Uterus (tissue), 2 donors: ENCODE measurements around the gene TLE2.

Experiments
- POLR2A ChIP-seq, 2 donors: fragments of 450-650 bp; IDR thresholded peaks; one replicate each; pipeline ENCODE4 v1.6.1; 2016; ENCODE audit warnings: antibody characterized with exemption in 2 of 2, mild to moderate bottlenecking in 1 of 2, moderate library complexity in 1 of 2
- TF ChIP-seq, protein P1 (sequence below), 4 experiments: fragments of 200-600 bp in 2 of 4; fragments of 450-650 bp in 2 of 4; sonication (generic) in 2 of 4; IDR thresholded peaks; one replicate each; pipeline ENCODE4 v1.5.1; 2016 to 2019; ENCODE audit warnings: antibody characterized with exemption in 4 of 4, mild to moderate bottlenecking in 2 of 4, moderate library complexity in 1 of 4

DNA sequence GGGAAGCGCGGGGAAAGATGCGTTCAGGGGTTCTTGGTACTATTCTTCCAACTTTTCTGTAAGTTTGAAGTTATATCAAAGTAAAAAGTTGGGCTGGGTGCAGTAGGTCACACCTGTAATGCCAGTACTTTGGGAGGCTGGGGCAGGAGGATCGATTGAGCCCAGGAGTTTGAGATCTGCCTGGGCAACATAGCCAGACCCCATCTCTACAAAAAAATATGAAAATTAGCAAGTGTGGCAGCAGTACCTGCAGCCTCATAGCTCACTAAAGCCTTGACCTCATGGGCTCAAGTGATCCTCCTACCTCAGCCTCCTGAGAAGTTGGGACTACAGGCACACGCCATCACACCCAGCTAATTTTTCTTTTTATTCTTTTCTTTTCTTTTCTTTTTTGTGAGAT is 71.9 kb downstream of the TLE2 start:
- TF ChIP-seq, protein P1, sequence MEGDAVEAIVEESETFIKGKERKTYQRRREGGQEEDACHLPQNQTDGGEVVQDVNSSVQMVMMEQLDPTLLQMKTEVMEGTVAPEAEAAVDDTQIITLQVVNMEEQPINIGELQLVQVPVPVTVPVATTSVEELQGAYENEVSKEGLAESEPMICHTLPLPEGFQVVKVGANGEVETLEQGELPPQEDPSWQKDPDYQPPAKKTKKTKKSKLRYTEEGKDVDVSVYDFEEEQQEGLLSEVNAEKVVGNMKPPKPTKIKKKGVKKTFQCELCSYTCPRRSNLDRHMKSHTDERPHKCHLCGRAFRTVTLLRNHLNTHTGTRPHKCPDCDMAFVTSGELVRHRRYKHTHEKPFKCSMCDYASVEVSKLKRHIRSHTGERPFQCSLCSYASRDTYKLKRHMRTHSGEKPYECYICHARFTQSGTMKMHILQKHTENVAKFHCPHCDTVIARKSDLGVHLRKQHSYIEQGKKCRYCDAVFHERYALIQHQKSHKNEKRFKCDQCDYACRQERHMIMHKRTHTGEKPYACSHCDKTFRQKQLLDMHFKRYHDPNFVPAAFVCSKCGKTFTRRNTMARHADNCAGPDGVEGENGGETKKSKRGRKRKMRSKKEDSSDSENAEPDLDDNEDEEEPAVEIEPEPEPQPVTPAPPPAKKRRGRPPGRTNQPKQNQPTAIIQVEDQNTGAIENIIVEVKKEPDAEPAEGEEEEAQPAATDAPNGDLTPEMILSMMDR (IDR thresholded peaks at IDR 0.05) = no peak
- no peak for TF ChIP-seq POLR2A (IDR thresholded peaks at IDR 0.05)
